GM21786 (cell line): ENCODE results near the gene UGGT1.

Experiments used
- ATAC-seq: cut with Tn5 transposase; IDR thresholded peaks from one replicate; pipeline ENCODE4 v1.9.1; 2021; ENCODE audit not compliant: unreplicated experiment

The UGGT1 gene

DNA sequence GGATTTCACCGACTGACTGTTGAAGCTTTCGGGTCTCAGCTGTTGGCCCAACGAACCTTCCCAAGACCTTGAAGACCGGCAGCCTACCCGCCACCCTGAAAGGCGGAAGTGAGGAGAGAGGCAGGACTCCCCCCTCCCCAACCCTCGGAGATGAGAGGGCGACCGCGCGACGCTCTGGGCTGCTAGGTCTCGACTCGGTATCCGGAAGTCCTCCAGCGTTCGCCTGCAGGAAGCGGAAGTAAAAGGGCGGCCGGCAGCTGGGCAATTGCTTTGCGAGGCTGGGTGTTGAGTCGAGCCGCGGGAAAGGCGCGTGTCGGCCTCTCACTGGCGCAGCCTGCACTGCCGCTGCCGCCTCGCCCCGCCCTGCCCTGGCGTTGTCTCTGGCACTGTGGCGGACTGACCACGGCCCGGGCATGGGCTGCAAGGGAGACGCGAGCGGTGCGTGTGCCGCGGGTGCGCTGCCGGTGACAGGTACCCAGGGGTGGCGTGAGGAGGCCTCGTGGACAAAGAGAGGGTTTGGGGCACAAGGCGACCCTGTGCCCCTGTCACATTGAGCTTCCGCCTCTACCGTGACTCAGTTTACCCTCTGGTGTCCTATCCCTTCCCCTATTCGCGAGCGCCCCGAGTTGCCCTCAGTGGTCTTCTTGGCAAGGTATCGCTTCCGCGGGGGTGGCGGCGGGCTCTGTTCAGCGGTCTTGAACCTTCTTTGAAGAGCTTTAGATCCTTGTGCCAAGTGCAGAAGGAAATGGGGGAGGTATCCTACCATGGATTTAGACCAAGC, at the start of gene UGGT1:
UGGT1 (plus strand) TSS at position 256 of the 781 bp plus-strand sequence; CDS start at position 414, 158 bp downstream.
- ATAC-seq: peak; percentile 95

GRCh38 chr2:128041561-128041960, 49.4 kb upstream of the UGGT1 start:
- no peak for ATAC-seq

- no peak for ATAC-seq
These were observed 48.0 kb upstream of the UGGT1 start for GRCh38 chr2:128043041-128043440.

GRCh38 chr2:128053331-128053730, 37.7 kb upstream of the UGGT1 start:
- ATAC-seq: no peak

- ATAC-seq: no peak
These were observed 36.7 kb upstream of the UGGT1 start for GRCh38 chr2:128054104-128054885.

- no peak for ATAC-seq
These were observed 33.7 kb upstream of the UGGT1 start for GRCh38 chr2:128057334-128057733.

- ATAC-seq: no peak
These were observed 32.9 kb upstream of the UGGT1 start for GRCh38 chr2:128058114-128058513.

DNA sequence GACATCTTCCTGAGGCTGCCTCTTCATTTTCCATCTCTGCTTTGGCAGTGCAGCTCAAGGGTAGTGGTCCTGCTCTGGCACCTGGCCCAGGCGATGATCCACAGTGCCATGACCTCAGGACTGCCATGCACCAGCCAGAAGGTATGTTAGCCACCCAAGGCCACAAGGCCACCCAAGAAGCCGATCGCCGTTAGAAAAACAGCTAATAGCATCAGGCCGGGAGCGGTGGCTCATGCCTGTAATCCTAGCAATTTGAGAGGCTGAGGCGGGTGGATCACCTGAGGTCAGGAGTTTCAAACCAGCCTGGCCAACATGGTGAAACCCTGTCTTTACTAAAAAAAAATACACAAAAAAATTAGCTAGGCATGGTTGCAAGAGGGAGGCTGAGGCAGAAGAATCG, 28.4 kb upstream of the UGGT1 start:
- no peak for ATAC-seq

DNA sequence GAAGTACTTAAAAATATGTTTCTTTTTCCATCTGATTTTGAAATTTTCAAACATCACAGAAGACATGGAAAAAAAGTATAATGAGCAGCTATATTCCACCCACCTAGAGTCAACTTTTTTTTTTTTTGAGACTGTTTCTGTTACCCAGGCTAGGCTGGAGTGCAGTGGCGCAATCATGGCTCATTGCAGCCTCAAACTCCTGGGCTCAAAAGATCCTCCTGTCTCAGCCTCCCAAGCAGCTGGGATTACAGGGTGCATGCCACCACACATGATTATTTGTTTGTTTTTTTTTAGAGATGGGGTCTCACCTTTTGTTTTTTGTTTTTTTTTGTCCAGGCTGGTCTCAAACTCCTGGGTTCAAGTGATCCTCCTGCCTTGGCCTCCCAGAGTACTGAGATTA, 26.6 kb upstream of the UGGT1 start:
- no peak for ATAC-seq

DNA sequence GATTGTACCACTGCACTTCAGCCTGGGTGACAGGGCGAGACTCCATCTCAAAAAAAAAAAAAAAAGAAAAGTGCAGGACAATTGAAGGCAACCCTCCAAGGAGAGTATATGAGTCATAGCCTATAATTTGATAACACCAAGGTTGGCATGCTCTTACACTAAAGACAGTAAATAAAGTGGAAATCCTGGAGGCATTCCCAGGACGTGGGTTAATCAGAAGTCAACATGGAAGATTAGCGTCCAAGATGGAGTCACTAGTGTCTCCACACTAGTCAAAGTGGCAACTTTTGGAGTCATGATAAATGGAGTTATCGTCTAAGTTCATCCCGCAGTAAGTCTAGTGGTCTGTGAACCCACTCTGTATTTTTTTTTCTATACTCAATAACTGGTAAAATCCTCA, 21.2 kb upstream of the UGGT1 start:
- ATAC-seq: no peak

DNA sequence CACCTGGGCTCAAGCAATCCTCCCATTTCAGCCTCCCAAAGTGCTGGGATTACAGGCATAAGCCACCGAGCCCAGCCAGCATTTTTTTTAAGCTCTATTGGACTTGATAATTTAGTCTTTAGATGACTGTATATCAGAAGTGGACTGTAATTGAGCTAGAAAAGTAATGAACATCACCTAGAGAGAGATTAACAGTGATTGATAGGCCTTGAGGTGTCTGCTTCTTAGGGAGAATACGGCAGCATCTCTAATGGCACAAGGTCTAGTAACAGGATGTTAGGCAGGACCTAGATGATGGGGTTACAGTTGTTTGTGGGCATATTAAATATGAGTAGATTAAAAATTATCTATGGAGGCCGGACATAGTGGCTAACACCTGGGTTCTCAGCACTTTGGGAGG, 17.7 kb upstream of the UGGT1 start:
- ATAC-seq: no peak

DNA sequence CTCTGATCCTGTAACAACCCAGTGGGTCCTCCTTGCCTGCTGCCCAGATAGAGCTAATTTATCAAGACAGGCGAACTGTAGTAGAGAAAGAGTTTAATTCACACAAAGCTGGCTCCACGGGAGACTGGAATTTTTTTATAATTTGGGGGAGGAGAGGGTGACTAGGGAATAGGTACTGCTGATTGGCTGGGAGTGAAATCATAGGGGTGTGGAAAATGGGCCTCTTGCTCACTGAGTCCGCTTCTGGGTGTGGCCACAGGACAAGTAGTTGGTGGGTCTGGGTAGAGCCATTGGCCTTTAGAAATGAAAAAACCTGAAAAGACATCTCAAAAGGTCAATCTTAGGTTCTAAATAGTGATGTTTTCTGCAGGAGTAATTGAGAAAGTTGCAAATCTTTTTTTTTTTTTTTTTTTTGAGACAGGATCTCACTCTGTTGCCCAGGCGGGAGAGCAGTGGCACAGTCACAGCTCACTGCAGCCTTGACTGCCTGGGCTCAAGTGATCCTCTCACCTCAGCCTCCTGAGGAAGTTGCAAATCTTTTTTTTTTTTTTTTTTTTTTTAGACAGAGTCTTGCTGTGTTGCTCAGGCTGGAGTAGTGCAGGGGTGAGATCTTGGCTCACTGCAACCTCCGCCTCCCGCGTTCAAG, 14.4 kb upstream of the UGGT1 start:
- no peak for ATAC-seq

GRCh38 chr2:128084757-128085156, 6.2 kb upstream of the UGGT1 start:
- ATAC-seq: no peak

DNA sequence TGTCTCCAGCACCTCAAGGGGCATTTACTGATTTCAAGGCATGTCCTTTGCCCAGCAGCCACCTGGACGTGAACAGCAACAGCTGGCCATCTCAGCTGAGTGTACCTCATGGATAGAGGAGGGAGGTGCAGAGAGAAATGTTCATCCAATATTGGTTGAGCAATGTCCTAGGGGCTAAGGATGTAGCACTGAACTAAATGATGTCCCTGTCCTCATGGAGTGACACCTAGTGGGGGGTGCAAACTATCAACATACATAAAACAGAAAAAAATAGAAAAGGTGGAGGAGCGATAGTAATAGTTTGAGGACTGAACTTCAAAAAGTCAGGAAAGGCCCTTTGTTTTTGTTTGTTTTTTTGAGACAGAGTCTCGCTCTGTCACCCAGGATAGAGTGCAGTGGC, 4.8 kb upstream of the UGGT1 start:
- ATAC-seq: no peak

- ATAC-seq: peak; percentile 3
These were observed 440 bp upstream of the UGGT1 start for GRCh38 chr2:128090575-128090944.

GRCh38 chr2:128091726-128092080, 703 bp downstream of the UGGT1 start:
- no peak for ATAC-seq

- no peak for ATAC-seq
These were observed 1.7 kb downstream of the UGGT1 start for GRCh38 chr2:128092656-128093055.

- no peak for ATAC-seq
These were observed 2.8 kb downstream of the UGGT1 start for GRCh38 chr2:128093762-128094161.

- no peak for ATAC-seq
These were observed 4.2 kb downstream of the UGGT1 start for GRCh38 chr2:128095201-128095600.

GRCh38 chr2:128103407-128103806, 12.4 kb downstream of the UGGT1 start:
- ATAC-seq: no peak

DNA sequence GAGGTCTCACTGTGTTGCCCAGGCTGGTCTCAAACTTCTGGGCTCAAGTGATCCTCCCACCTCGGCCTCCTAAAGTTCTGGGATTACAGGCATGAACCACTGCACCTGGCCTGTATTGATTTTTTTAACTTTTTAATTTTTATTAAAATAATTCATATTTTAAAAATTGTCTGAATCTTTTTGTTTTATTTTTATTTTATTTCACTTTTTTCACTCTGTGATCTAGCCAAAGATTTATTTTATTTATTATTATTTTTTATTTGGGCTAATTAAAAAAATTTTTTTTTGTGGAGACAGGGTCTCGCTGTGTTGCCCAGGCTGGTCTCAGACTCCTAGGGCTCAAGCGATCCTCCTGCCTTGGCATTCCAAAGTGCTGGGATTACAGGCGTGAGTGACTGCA, 14.1 kb downstream of the UGGT1 start:
- no peak for ATAC-seq

- no peak for ATAC-seq
These were observed 17.2 kb downstream of the UGGT1 start for GRCh38 chr2:128108166-128108565.
